SK-N-SH (cell line): ENCODE results near the gene CSTB. TPM values are rescaled to one million over a fixed set of nuclear protein-coding genes. Genes with fewer than 3 reads are reported as not detected.

Experiments
- CTCF ChIA-PET: fragments of 300-600, 350-600 bp; formaldehyde crosslinking; extraction: SDS; loops from one replicate; lab custom pipeline; 2021; lab: Yijun Ruan, JAX
- POLR2A ChIA-PET: fragments of 350-600 bp; sonication (Branson Sonifier 250); formaldehyde crosslinking; extraction: SDS; loops from one replicate; lab custom pipeline; 2020; ENCODE audit warnings: antibody characterized with exemption, inconsistent platforms; lab: Yijun Ruan, JAX
- DNase-seq: peaks from one replicate; pipeline ENCODE4 v3.0.0; 2012
- H2AFZ ChIP-seq: fragments of 200-600 bp; sonication (generic); 2 replicates; pipeline ENCODE4 v1.8.1; 2016; ENCODE audit warnings: antibody characterized with exemption, mild to moderate bottlenecking, low read depth
- H3F3A ChIP-seq: fragments of 200-600 bp; sonication (generic); replicated peaks from 2 replicates; pipeline ENCODE3; 2016; ENCODE audit warnings: antibody characterized with exemption, mild to moderate bottlenecking; ENCODE audit not compliant: insufficient read depth
- H3K27ac ChIP-seq, 2 experiments: fragments of 200-500 bp in 1 of 2; fragments of 200-600 bp in 1 of 2; sonication (Bioruptor generic) in 1 of 2; sonication (generic), shearing (Covaris generic) in 1 of 2; 2 replicates each; pipeline versions ENCODE4 v1.5.1 to v1.6.1; 2014 to 2016; ENCODE audit warnings: low read depth in 2 of 2, inconsistent platforms in 1 of 2, low read length in 1 of 2, mild to moderate bottlenecking in 1 of 2, mixed read lengths in 1 of 2
- H3K27me3 ChIP-seq: fragments of 200-600 bp; sonication (generic), shearing (Covaris generic); 2 replicates; pipeline ENCODE4 v1.6.1; 2016; ENCODE audit warnings: mixed run types; ENCODE audit not compliant: insufficient read depth
- H3K36me3 ChIP-seq, 2 experiments: fragments of 200-500 bp in 1 of 2; fragments of 200-600 bp in 1 of 2; sonication (Bioruptor generic) in 1 of 2; sonication (generic) in 1 of 2; replicated peaks in 1 of 2; 2 replicates each; pipeline versions ENCODE3 to v1.5.1; 2014 to 2016; ENCODE audit warnings: low read length in 1 of 2, mild to moderate bottlenecking in 1 of 2; ENCODE audit not compliant: insufficient read depth in 2 of 2, control insufficient read depth in 1 of 2
- H3K4me1 ChIP-seq, 2 experiments: fragments of 200-500 bp in 1 of 2; fragments of 200-600 bp in 1 of 2; sonication (Bioruptor generic) in 1 of 2; sonication (generic), shearing (Covaris generic) in 1 of 2; 2 replicates each; pipeline versions ENCODE4 v1.5.1 to v1.6.1; 2014 to 2016; ENCODE audit warnings: low read depth in 1 of 2, low read length in 1 of 2, mixed run types in 1 of 2; ENCODE audit not compliant: insufficient read depth in 2 of 2, control insufficient read depth in 1 of 2
- H3K4me2 ChIP-seq: fragments of 200-600 bp; sonication (generic), shearing (Covaris generic); 2 replicates; pipeline ENCODE4 v1.6.1; 2017; ENCODE audit warnings: mixed run types
- H3K4me3 ChIP-seq, 2 experiments: fragments of 200-500 bp in 1 of 2; fragments of 200-600 bp in 1 of 2; sonication (Bioruptor generic) in 1 of 2; sonication (generic), shearing (Covaris generic) in 1 of 2; 2 replicates each; pipeline versions ENCODE4 v1.5.1 to v1.8.1; 2014 to 2016; ENCODE audit warnings: low read depth in 2 of 2, inconsistent platforms in 1 of 2, low read length in 1 of 2, mild to moderate bottlenecking in 1 of 2, mixed read lengths in 1 of 2, moderate library complexity in 1 of 2
- H3K79me2 ChIP-seq: fragments of 200-600 bp; sonication (generic); 2 replicates; pipeline ENCODE4 v1.8.1; 2017; ENCODE audit warnings: mild to moderate bottlenecking; ENCODE audit not compliant: insufficient read depth
- H3K9ac ChIP-seq: fragments of 200-600 bp; sonication (generic); 2 replicates; pipeline ENCODE4 v1.6.1; 2017; ENCODE audit warnings: mixed run types
- H3K9me2 ChIP-seq: fragments of 200-600 bp; sonication (generic); 2 replicates; pipeline ENCODE4 v1.6.1; 2017; ENCODE audit warnings: mixed run types
- H3K9me3 ChIP-seq: fragments of 200-600 bp; sonication (generic); 2 replicates; pipeline ENCODE4 v1.6.1; 2017; ENCODE audit warnings: mixed run types, mild to moderate bottlenecking, moderate library complexity
- H4K20me1 ChIP-seq: fragments of 200-600 bp; sonication (generic); 2 replicates; pipeline ENCODE4 v1.6.1; 2017; ENCODE audit warnings: mild to moderate bottlenecking, mixed run types; ENCODE audit not compliant: insufficient read depth
- EZH2phosphoT487 ChIP-seq: fragments of 200-600 bp; sonication (generic); IDR thresholded peaks from 2 replicates; pipeline ENCODE4 v1.6.1; 2017; ENCODE audit warnings: low read depth, mixed run types, mild to moderate bottlenecking, antibody characterized with exemption, moderate library complexity, borderline replicate concordance
- FOSL2 ChIP-seq: IDR thresholded peaks from 2 replicates; pipeline ENCODE4 v1.4.0; 2012; ENCODE audit warnings: low read depth, mild to moderate bottlenecking, moderate library complexity, borderline replicate concordance
- FOXJ3 ChIP-seq: sonication (generic); formaldehyde crosslinking; IDR thresholded peaks from 2 replicates; pipeline ENCODE4 v1.5.1; 2020; ENCODE audit warnings: mild to moderate bottlenecking, missing genetic modification reagents
- FOXM1 ChIP-seq: IDR thresholded peaks from 2 replicates; pipeline ENCODE4 v1.4.0; 2012; ENCODE audit warnings: low read depth, mild to moderate bottlenecking
- NFIC ChIP-seq: IDR thresholded peaks from 2 replicates; pipeline ENCODE4 v1.4.0; 2012; ENCODE audit warnings: borderline replicate concordance
- POLR2AphosphoS5 ChIP-seq: IDR thresholded peaks from 2 replicates; pipeline ENCODE4 v1.6.1; 2012; ENCODE audit warnings: low read depth, low read length
- RAD21 ChIP-seq: IDR thresholded peaks from 2 replicates; pipeline ENCODE4 v1.6.1; 2012; ENCODE audit warnings: mild to moderate bottlenecking, low read length
- RCOR1 ChIP-seq: fragments of 150-350 bp; IDR thresholded peaks from 2 replicates; pipeline ENCODE4 v1.6.1; 2017; ENCODE audit warnings: antibody characterized with exemption, low read length
- RFX5 ChIP-seq: IDR thresholded peaks from 2 replicates; pipeline ENCODE4 v1.6.1; 2012; ENCODE audit warnings: mild to moderate bottlenecking, improper control_type of control experiment, low read length
- SMC3 ChIP-seq: IDR thresholded peaks from 2 replicates; pipeline ENCODE4 v1.6.1; 2012; ENCODE audit warnings: low read depth, low read length, improper control_type of control experiment
- WGBS: methylation state at CpG from one replicate; pipeline ENCODE4 v1.1.6; 2017; ENCODE audit warnings: low lambda C conversion rate; 5-methylcytosine and 5-hydroxymethylcytosine counted together
- polyA plus RNA-seq, 3 experiments: library from polyadenylated mRNA; depleted of rRNA; stranded (reverse); fragments of >200 nt; gene quantifications; 2 replicates each; pipeline ENCODE4 v1.2.3, GENCODE V29; 2012
- TF ChIP-seq, protein P1 (sequence below): IDR thresholded peaks from 2 replicates; pipeline ENCODE4 v1.4.0; 2012; ENCODE audit warnings: low read depth, borderline replicate concordance
- TF ChIP-seq, protein P2 (sequence below): IDR thresholded peaks from 2 replicates; pipeline ENCODE4 v1.4.0; 2012; ENCODE audit warnings: low read depth
- TF ChIP-seq, protein P3 (sequence below): fragments of 150-350 bp; IDR thresholded peaks from 2 replicates; pipeline ENCODE4 v1.6.1; 2016; ENCODE audit warnings: mild to moderate bottlenecking, low read depth, low read length

CSTB gene
- polyA plus RNA-seq, 1 of the 3 experiments (the other 2 are of a cell fraction): 101 TPM

GRCh38 chr21:43802713-43803313, 26.7 kb upstream of the CSTB start:
- no peak overlapping the region for H3K4me2 ChIP-seq
- POLR2A ChIA-PET: no interaction called here
- WGBS: 92% methylated on average over 13 of the region's 14 CpGs

DNA sequence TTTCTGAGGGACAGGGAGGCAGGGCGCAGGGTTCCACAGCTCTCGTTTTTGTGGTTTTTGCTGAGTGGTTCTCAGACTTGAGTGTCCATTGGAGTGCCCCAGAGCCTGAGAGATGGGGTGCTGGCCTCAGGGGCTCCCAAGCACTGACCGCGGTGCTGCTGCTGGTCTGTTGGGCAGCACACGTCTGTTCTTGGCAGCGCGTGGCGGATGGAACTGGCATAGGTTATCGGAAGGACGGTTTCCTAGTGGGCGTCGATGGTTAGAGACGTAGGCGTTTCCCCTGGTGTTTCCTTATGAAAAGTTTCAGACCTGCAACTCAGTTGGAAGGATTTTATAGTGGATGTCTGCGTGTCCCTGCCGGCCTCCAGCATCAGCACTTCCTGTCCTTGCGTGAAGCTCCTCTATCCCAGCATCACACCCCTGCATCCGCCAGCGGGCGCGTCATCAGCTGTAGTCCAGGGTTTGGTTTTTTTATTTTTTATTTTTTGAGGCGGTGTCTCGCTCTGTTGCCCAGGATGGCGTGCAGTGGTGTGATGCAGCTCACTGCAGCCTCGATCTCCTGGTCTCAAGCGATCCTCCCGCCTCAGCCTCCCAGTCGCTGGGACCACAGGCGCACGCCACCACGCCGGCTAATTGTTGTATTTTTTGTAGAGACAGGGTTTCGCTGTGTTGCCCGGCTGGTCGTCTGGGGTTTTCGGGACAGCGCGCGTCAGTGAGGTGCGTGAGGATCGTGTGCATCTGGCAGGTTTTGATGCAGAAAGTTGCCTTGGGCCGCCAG, 25.1 kb upstream of the CSTB start:
- ChIA-PET POLR2A (no interaction called here), CTCF (interaction anchor here (1.6 to 1.9 kb wide), 2 partner anchors 9 to 12 kb away, joined by 3 to 9 read pairs; partner anchors contain the start of gene RRP1)
- Histone ChIP-seq H3K36me3 (peaks cover 12 to 79% of the 10 kb centered on the region in 2 experiments), H3K9me3 (no peaks in the 10 kb centered on the region), H3K9ac (no peak overlapping the region), H3K79me2 (no peaks in the 10 kb centered on the region), H2AFZ (no peak overlapping the region), H3K27ac (no peak overlapping the region), H3F3A (no peaks in the 10 kb centered on the region), H4K20me1 (no peaks in the 10 kb centered on the region), H3K4me2 (no peak overlapping the region), H3K9me2 (no peaks in the 10 kb centered on the region), H3K4me1 (no peaks in the 10 kb centered on the region), H3K4me3 (no peak overlapping the region), H3K27me3 (no peaks in the 10 kb centered on the region)
- DNase-seq: no peak
- TF ChIP-seq RAD21 (no peak), FOXJ3 (no peak), POLR2AphosphoS5 (no peak), SMC3 (no peak)
- WGBS: 97% methylated on average over 39 of the region's 42 CpGs

More at GRCh38 chr21:43802713-43803313, 26.7 kb upstream of the CSTB start:
- CTCF ChIA-PET: interaction anchor here (1.1 kb wide), 1 partner anchor 13 kb away, joined by 3 read pairs; no protein-coding TSS in a partner anchor
- DNase-seq: no peak
- Histone ChIP-seq H3K9me2 (no peaks in the 10 kb centered on the region), H3K9me3 (no peaks in the 10 kb centered on the region), H3F3A (no peaks in the 10 kb centered on the region), H3K4me3 (no peak overlapping the region), H3K27me3 (no peaks in the 10 kb centered on the region), H3K4me1 (no peaks in the 10 kb centered on the region), H3K9ac (no peak overlapping the region), H4K20me1 (no peaks in the 10 kb centered on the region), H2AFZ (no peak overlapping the region), H3K36me3 (peaks cover 0 to 63% of the 10 kb centered on the region in 2 experiments), H3K27ac (no peak overlapping the region), H3K79me2 (no peaks in the 10 kb centered on the region)
- TF ChIP-seq NFIC (no peak), EZH2phosphoT487 (no peak), RCOR1 (no peak), FOXM1 (no peak), RAD21 (no peak), FOSL2 (no peak), FOXJ3 (no peak), RFX5 (no peak)
- TF ChIP-seq, protein P1, sequence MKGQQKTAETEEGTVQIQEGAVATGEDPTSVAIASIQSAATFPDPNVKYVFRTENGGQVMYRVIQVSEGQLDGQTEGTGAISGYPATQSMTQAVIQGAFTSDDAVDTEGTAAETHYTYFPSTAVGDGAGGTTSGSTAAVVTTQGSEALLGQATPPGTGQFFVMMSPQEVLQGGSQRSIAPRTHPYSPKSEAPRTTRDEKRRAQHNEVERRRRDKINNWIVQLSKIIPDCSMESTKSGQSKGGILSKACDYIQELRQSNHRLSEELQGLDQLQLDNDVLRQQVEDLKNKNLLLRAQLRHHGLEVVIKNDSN: no peak
- TF ChIP-seq, protein P2, sequence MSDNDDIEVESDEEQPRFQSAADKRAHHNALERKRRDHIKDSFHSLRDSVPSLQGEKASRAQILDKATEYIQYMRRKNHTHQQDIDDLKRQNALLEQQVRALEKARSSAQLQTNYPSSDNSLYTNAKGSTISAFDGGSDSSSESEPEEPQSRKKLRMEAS: no peak
- TF ChIP-seq, protein P3, sequence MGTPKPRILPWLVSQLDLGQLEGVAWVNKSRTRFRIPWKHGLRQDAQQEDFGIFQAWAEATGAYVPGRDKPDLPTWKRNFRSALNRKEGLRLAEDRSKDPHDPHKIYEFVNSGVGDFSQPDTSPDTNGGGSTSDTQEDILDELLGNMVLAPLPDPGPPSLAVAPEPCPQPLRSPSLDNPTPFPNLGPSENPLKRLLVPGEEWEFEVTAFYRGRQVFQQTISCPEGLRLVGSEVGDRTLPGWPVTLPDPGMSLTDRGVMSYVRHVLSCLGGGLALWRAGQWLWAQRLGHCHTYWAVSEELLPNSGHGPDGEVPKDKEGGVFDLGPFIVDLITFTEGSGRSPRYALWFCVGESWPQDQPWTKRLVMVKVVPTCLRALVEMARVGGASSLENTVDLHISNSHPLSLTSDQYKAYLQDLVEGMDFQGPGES: no peak
